HUES6 (cell line): ENCODE results near the gene SUMF1.

ENCODE experiments used
- H3K27ac ChIP-seq: 2 replicates; pipeline ENCODE4 v1.7.0; 2013; ENCODE audit warnings: low read depth, mild to moderate bottlenecking, low read length, inconsistent platforms
- H3K27me3 ChIP-seq: 2 replicates; pipeline ENCODE4 v1.6.1; 2013; ENCODE audit warnings: low read length; ENCODE audit not compliant: control insufficient read depth, insufficient read depth
- H3K36me3 ChIP-seq: 2 replicates; pipeline ENCODE4 v1.6.1; 2013; ENCODE audit warnings: low read length; ENCODE audit not compliant: control insufficient read depth, insufficient read depth
- H3K4me1 ChIP-seq: 2 replicates; pipeline ENCODE4 v1.6.1; 2013; ENCODE audit warnings: low read length; ENCODE audit not compliant: control insufficient read depth, insufficient read depth
- H3K4me3 ChIP-seq: 2 replicates; pipeline ENCODE4 v1.5.1; 2013; ENCODE audit warnings: low read depth, low read length
- H3K9ac ChIP-seq: one replicate; pipeline ENCODE4 v1.6.1; 2013; ENCODE audit warnings: mild to moderate bottlenecking, low read length
- H3K9me3 ChIP-seq: 2 replicates; pipeline ENCODE4 v1.6.1; 2013; ENCODE audit warnings: low read depth, low read length; ENCODE audit not compliant: control insufficient read depth, insufficient read depth

Gene SUMF1

GRCh38 chr3:4475804-4476203, 8.7 kb upstream of the SUMF1 start:
- Histone ChIP-seq H3K9me3 (no peaks in the 10 kb centered on the region), H3K36me3 (no peaks in the 10 kb centered on the region), H3K27me3 (no peaks in the 10 kb centered on the region; the same call in 1 of the 2 replicates), H3K4me3 (no peak overlapping the region), H3K27ac (no peak overlapping the region), H3K4me1 (peaks cover 7% of the 10 kb centered on the region), H3K9ac (no peak overlapping the region)

- H3K9ac ChIP-seq: no peak overlapping the region
- no peak overlapping the region for H3K27ac ChIP-seq
- H3K9me3 ChIP-seq: no peaks in the 10 kb centered on the region
- no peaks in the 10 kb centered on the region; the same call in 1 of the 2 replicates for H3K27me3 ChIP-seq
- H3K36me3 ChIP-seq: no peaks in the 10 kb centered on the region
- H3K4me3 ChIP-seq: no peak overlapping the region
- peaks cover 7% of the 10 kb centered on the region for H3K4me1 ChIP-seq
Observed at GRCh38 chr3:4474683-4475490, 7.8 kb upstream of the SUMF1 start.

- Histone ChIP-seq H3K27me3 (no peaks in the 10 kb centered on the region; the same call in 1 of the 2 replicates), H3K27ac (no peak overlapping the region), H3K4me1 (peaks cover 7% of the 10 kb centered on the region), H3K9ac (no peak overlapping the region), H3K36me3 (no peaks in the 10 kb centered on the region), H3K4me3 (no peak overlapping the region), H3K9me3 (no peaks in the 10 kb centered on the region)
Observed at GRCh38 chr3:4472766-4473165, 5.7 kb upstream of the SUMF1 start.

DNA sequence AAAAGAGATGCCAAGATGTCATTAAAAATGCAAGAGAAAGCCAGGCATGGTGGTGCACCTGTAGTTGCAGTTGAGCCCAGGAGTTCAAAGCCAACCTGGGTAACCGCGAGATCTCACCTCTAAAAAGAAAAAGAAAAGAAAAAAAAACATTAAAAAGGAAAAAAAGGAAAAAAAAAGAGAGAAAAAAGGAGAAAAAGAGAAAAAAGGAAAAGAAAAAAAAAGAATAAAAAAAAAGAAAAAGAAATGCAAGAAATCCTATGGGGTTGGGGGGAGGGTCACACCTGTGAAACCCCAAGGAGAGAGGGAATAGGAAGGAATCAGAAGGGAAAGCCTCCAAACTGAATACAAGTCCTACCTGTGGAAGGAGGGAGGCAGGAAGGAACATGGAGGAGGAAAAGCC, 5.2 kb upstream of the SUMF1 start:
- Histone ChIP-seq H3K4me3 (no peak overlapping the region), H3K27me3 (no peaks in the 10 kb centered on the region; the same call in 1 of the 2 replicates), H3K4me1 (peaks cover 7% of the 10 kb centered on the region), H3K27ac (no peak overlapping the region), H3K9me3 (no peaks in the 10 kb centered on the region), H3K9ac (no peak overlapping the region), H3K36me3 (no peaks in the 10 kb centered on the region)

- Histone ChIP-seq H3K27ac (no peak overlapping the region), H3K4me3 (no peak overlapping the region), H3K9ac (no peak overlapping the region), H3K36me3 (no peaks in the 10 kb centered on the region), H3K9me3 (no peaks in the 10 kb centered on the region), H3K27me3 (no peaks in the 10 kb centered on the region; the same call in 1 of the 2 replicates), H3K4me1 (peaks cover 7% of the 10 kb centered on the region)
Observed at GRCh38 chr3:4471907-4472306, 4.8 kb upstream of the SUMF1 start.

DNA sequence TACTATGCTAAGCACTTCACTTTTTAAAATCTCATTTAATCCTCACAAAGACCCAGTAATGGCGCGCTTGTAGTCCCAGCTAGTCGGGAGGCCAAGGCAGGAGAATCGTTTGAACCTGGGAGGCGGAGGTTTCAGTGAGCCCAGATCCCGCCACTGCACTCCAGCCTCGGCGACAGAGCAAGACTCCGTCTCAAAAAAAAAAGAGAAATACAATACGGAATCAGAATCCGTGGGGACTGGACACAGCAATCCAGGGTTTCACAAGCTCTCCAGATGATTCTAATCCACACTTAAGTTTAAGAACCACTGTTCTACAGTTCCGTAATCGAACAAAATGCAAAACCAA, 426 bp upstream of the SUMF1 start:
- H3K9ac ChIP-seq: peak overlapping the region; percentile 81
- no peaks in the 10 kb centered on the region for H3K36me3 ChIP-seq
- H3K4me3 ChIP-seq: peak overlapping the region; percentile 91
- H3K9me3 ChIP-seq: no peaks in the 10 kb centered on the region
- peaks cover 3% of the 10 kb centered on the region; the same call in 1 of the 2 replicates for H3K4me1 ChIP-seq
- H3K27ac ChIP-seq: peak overlapping the region; percentile 77
- H3K27me3 ChIP-seq: no peaks in the 10 kb centered on the region; the same call in 1 of the 2 replicates

GRCh38 chr3:4464576-4464975, 2.5 kb downstream of the SUMF1 start:
- Histone ChIP-seq H3K9ac (no peak overlapping the region), H3K9me3 (no peaks in the 10 kb centered on the region), H3K27ac (no peak overlapping the region), H3K4me3 (no peak overlapping the region), H3K4me1 (peaks cover 3% of the 10 kb centered on the region; the same call in 1 of the 2 replicates), H3K36me3 (no peaks in the 10 kb centered on the region), H3K27me3 (no peaks in the 10 kb centered on the region)

DNA sequence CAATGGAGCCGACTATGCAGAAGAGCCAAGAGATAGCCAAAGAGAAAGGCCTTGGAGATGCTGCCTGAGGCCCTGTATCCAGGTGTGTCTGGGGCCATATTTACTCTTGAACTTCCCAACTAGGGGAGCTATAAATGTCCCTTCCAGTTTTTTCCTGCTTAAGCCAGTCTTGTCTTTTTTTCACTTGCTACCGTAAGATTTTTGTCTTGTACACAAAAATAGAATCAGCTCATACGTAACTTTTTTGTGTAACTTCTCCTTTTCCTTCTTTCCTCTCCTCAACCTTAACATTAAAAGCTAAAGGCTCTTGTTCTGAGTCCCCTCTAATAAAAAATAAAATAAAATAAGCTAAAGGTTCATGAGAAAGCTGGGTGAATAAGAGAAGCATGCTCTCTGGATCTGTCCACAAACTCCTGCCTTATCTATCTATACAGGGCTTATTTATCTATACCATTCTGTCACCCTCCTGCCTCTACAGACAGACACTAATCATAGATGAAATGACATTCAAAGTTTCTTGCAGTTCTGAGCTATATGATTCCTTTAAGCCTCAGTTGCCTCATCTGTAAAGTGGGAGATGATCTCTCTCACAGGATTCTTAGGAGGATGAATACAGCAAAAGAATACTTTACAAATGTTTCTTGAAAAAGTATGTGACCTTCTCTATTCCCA, 4.6 kb downstream of the SUMF1 start:
- no peaks in the 10 kb centered on the region for H3K9me3 ChIP-seq
- H3K9ac ChIP-seq: no peak overlapping the region
- H3K4me3 ChIP-seq: no peak overlapping the region
- no peaks in the 10 kb centered on the region for H3K27me3 ChIP-seq
- peaks cover 3% of the 10 kb centered on the region; the same call in 1 of the 2 replicates for H3K4me1 ChIP-seq
- H3K27ac ChIP-seq: no peak overlapping the region
- no peaks in the 10 kb centered on the region for H3K36me3 ChIP-seq

DNA sequence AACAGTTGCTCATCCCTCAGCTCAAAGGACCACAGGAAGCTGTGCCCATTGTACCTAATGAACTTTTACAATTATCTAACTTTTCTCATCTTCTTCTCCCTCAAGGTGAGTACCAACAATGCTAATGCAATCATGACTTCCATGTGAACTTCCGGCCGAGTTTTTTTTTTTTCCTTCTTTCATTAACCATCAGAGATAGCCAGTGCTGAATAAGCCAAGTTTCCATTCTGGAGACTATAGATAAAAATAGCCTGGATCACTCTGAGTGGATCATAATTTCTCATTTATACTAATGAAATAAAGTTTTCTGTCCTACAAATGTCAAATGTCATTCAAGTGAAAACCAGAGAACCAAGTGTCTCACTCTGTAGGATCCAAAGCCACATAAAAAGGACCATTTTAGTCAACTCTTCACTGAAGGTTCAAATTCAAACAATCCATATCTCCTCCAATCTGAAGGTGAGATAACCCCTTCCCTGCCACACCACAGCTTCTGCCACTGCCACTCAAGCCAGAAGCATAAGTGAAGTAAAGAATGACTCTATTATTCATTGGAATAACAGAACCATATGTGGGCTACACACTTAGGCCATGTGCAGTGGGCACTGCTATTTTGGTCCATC, 5.5 kb downstream of the SUMF1 start:
- no peaks in the 10 kb centered on the region for H3K9me3 ChIP-seq
- H3K4me3 ChIP-seq: no peak overlapping the region
- H3K27me3 ChIP-seq: no peaks in the 10 kb centered on the region
- H3K36me3 ChIP-seq: no peaks in the 10 kb centered on the region
- peaks cover 3% of the 10 kb centered on the region; the same call in 1 of the 2 replicates for H3K4me1 ChIP-seq
- no peak overlapping the region for H3K9ac ChIP-seq
- H3K27ac ChIP-seq: no peak overlapping the region

- H3K27me3 ChIP-seq: no peaks in the 10 kb centered on the region
- no peaks in the 10 kb centered on the region for H3K4me1 ChIP-seq
- H3K4me3 ChIP-seq: no peak overlapping the region
- no peak overlapping the region for H3K27ac ChIP-seq
- no peaks in the 10 kb centered on the region for H3K9me3 ChIP-seq
- no peak overlapping the region for H3K9ac ChIP-seq
- H3K36me3 ChIP-seq: no peaks in the 10 kb centered on the region
Observed at GRCh38 chr3:4460334-4460733, 6.7 kb downstream of the SUMF1 start.

DNA sequence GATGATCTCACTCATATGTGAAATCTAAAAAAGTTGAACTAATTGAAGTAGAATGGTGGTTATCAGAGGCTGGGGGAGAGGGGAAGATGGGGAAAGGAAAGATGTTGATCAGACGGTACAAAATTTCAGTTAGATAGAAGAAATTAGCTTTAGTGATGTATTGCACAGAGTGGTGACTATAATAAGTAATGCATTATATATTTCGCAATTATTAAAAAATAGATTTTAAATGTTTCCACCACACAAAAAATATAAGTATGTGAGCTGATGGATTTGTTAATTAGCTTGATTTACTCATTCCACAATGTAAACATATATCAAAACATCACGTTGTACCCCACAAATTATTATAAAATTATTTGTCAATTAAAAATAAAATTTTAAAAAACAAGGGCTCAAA, 8.1 kb downstream of the SUMF1 start:
- Histone ChIP-seq H3K27ac (no peak overlapping the region), H3K4me3 (no peak overlapping the region), H3K9me3 (no peaks in the 10 kb centered on the region), H3K4me1 (no peaks in the 10 kb centered on the region), H3K9ac (no peak overlapping the region), H3K36me3 (no peaks in the 10 kb centered on the region), H3K27me3 (no peaks in the 10 kb centered on the region)
